HG03135 (cell line): Measurements from ENCODE around the gene TOPBP1.
"Not testable (repeated sequence)": the region's sequence is repeated elsewhere in the genome, so short reads cannot be mapped to it uniquely, and the experiment has no call there.

ENCODE experiments used
- ATAC-seq: cut with Tn5 transposase; IDR thresholded peaks from one replicate; pipeline ENCODE4 v1.9.1; 2021; ENCODE audit warnings: mild to moderate bottlenecking, moderate library complexity; ENCODE audit not compliant: unreplicated experiment

TOPBP1 gene

DNA sequence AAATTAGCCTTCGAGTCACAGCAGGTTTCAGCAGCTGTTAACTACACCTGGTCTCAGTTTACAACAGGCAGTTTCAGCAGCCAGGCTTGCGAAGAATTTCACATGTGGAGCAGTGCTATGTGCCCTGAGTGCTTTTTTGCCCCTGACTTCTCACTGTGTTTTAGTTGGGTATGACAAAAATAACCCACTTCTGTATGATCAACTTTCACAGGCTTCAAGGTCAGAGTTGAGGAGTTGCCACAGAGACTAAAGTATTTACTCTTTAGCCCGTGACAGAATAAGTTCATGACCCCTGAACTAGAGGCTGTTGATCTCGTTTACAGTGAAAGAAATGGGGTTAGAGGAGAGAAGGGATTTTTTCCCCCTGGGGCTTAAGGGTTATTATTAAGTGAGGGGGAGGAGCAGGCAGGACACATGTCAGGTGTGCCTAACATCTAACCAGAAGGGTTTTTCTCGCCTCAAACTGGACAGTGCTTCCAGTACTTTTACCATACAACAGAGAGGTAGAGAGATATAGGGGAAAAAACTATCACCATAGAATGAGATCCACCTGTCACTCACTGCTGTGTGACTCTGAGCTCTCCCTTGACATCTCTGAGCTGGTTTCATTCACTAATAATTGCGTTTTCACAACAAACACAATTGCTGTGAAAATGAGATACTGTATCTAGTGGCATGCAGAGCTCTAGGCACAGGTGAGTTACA lies 14.0 kb upstream of the TOPBP1 start:
- ATAC-seq: no peak

DNA sequence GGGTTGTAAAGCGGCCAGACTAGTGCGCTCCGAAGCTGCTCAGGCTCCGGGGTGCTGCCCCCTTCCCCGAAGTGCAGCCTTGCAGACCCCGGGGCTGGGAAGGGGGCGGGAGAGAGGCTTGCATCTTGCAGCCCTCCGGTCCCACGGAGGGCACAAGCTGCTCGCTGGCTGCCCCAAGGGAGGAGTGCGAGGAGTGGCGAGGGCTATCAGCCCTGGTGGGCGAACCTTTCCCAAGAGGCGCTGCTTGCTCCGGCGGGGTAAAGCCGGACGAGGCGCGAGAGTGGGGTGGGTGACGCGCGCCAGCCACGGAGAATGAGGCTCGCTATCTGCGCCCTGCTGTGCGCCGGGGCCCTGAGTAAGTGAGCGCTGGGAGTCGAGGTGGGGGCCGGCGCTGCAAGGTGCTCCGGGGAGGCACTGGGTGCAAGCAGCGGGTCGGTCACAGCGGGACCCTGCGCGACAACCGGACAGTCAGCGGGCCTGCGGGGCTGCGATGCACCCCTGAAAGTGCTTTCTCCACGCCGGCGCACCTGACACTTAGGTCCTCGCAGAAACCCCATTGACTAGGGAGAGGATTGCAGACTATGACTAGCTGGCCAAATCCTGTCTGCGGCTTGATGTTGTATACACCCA lies 12.7 kb upstream of the TOPBP1 start:
- no peak for ATAC-seq

DNA sequence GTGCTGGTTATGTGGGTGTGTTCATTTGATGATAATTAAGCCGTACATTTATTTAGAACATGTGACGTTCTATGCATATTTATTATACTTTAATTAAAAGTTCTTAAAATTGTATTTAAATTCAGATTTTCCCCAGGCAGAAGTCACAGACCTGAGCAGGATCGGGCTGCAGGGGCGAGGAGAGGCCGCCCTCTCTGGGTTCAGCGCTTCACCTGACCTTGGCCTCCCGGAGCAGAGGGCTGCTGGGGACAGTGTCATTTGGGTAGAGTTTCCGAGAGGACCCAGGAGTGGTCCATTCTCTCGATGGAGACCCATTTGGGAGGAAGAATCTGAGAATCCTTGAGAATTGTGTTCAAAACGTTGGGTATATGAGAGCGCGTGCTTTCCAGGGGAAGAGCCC lies 12.0 kb upstream of the TOPBP1 start:
- no peak for ATAC-seq

DNA sequence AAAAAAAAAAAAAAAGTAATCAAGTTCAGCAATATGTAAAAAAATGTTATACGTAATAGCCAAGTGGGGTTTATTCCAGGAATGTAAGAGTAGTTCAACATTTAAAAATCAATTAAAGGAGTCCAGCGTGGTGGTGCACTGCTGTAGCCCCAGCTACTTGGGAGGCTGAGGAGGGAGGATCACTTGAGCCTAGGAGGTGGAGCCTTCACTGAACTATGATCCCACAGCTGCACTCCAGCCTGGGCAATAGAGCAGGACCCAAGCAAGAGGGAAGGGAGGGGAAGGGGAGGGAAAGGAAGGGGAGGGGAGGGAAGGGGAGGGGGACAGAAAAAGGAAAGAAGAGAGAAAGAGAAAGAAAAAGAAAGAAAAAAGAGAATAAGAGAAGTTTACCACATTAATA lies 10.7 kb upstream of the TOPBP1 start:
- ATAC-seq: no peak

DNA sequence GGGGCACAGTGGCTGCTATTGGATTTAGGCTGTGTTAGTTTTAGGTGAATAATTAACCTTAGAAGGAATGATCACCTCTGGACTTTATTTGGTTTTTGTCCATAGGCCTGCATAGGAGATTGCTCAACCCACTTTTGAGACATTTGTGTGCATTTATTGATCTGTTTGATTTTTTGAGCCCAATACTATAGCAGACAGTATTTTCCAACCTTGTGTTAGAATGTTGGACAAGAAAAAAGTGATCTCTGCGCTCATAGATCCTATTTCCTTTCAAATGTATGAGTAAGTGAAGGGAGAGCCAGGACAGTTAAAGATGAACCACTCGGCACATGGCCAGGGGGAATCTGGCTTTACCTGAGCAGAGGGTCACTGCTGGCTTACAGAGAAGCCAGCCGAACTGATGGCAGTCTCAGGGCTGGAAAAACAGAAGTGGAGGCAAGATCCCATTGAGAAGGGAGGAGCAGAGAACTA lies 8.8 kb upstream of the TOPBP1 start:
- no peak for ATAC-seq

DNA sequence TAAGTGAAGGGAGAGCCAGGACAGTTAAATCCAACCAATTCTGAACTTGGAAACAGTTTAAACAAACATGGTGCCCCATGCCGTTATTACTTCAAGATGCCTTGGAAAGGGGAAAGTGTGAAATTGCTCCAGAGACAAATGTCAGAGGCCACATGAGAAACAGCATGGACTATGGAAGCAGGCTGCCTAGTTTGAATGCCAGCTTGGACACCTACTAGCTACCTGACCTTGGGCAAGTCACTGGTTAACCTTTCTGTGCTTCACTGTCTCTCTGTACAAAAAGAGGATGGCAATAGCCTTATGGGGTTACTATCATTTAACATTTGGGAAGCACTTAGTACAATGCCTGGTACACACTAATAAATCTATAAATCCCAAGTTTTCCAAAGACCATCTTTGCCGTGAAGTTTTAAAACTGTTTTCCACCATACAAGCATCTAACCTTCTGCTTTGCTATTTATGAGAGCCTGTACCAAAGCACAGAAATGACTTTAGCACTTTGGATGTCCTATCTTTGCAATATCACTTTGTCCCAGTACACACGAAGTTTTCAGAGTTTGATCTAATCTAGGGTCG lies 8.3 kb upstream of the TOPBP1 start:
- no peak for ATAC-seq

DNA sequence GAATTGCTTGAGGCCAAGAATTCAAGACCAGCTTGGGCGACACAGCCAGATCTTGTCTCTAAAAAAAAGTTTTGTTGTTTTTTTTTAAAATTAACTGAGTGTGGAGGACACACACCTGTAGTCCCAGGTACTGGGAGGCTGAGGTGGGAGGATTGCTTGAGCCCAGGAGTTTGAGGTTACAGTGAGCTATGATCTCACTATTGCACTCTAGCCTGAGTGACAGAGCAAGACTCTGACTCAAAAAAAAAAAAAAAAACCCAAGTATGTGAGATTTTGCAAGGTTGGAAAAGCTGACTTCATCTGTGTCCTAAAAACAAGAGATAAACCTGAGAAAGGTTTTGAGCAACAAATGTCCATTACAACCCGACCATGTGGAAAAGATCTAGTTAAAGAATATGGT lies 5.4 kb upstream of the TOPBP1 start:
- no peak for ATAC-seq

DNA sequence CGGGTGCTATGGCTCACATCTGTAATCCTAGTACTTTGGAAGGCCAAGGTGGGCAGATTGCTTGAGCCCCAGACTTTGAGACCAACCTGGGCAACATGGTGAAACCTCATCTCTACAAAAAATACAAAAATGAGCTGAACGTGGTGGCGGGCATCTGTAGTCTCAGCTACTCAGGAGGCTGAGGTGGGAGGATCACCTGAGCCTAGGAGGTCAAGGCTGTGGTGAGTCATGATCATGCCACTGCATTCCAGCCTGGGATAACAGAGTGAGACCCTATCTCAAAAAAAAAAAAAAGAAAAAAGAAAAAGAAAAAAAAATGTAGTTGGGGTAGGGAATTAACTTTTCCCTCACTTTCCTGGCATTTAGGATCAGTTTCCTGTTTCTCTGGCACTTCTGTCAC lies 3.4 kb upstream of the TOPBP1 start:
- not testable (repeated sequence) for ATAC-seq

DNA sequence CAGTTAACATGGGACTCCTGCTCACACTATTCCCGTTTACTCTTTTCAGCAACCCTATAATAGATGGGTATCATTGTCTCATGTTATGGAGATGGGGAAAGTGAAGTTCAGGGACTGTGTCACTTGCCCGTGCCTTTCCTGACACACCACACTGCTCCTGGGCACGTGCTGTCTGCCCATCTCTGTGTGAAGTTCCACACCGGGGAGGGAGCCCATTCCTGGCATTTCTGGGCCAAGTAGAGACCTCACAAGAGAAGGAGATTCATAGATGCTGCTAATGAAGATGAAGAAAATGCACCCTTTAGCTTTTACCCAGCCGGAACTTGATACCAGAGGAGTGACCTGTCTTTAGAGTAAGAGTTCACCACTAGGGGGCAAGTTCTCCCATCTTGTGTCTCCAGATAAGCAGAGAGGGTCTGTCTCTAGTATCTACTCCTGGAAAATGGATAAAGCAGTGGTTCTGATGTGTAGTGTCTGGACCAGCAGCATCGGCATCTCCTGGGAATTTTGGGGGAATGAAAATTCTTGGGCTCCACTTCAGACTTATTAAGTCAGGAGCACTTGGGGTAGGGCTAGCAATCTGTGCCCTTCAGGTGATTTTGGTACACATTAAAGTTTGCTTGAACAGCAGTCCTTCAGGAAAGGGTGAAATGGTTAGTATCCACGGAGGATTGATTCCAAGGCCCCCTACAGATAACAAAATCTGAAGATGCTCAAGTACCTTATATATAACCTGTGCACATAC lies 2.0 kb upstream of the TOPBP1 start:
- ATAC-seq: no peak

DNA sequence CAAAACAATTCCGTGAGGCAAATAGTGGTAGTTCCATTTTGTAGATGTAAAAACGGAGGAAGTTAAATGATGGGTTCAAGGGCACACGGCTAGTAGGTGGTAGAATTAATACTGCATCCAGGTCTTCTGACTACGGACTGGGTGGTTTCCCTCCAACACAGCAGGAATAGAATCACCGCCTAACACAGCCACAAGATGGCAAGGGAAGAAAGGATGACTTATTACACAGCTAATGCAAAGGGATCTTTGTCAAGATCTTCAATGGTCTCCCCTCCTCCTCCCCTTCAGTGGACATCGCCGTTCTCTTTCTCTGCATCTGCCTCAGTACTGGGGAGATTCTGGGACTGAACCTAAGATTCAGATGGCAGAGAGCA lies 524 bp upstream of the TOPBP1 start:
- peak; percentile 37 for ATAC-seq

DNA sequence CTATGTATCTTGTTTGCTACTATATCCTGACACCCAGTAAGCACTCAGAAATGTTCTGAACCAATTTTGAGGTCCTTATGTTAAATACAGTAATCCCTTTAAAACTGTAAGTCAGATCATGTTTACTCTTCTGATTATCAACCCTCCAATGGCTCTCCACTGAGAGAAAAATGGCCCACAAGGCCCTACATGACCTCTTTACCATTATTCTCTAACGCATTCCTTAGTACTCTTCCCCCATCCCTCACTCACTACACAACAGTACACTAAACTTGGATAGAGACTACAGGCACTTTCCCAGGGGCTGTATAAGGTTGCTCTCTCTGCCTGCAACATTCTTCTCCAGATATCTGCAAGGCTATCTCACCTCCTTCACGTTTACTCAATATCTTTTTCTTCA lies 1.9 kb downstream of the TOPBP1 start:
- no peak for ATAC-seq

DNA sequence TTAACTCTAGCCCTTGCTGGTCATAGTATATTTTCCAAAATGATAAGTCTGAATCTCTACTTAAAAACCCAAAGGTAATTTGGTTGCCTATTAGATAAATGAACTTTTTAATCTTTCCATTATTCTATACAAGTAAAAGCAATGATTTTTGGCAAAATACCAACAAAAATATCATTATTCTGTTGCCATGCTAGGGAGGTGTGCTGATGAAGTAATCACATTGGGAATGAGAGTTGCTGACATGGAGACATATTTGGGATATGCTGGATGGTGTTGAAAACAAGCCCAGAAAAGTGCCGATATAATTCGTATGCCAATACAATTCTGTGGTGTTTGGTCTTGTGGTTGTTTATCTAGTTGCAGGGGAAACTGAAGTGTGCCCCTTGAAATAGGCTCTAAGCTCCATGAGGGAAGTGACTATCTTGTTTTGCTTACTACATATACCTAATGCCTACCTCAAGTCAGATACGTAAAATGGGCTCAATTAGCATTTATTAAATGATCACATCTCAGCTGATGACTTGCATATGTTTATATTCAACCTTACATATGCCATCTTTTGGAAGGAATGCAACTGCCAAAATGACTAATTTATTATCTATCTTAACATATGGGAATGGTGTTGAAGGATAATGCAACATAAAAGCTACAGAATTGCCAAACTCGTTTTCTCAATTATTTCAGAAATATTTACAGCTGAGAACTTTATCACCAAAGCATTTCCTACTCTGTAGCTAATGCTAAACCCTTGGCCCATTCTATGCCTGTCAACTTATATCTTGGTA lies 5.8 kb downstream of the TOPBP1 start:
- no peak for ATAC-seq

DNA sequence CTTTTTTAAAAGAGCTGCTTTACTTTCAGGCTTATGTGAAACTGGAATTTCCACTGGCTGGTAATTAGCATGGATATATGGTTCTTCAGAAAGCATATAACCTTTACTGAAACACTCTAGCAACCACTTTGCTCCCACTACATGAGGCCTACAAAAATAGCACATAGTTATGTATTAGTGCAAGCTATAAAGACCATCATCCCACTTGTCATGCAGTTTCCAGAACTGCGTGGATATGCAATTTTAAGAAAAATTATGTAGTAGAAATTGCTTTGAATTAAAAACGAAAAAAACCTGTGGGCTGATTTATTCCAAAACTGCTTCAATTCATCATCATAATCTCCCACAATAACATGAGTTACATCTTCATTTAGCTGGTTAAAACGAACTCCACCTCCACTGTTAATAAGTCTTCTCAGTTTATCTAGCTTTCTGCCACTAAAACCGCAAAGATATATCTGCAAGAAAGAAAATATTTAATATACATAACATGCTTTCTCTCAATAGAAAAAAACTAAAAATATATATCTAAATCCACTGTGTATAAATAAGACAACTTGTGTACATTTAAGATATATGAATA lies 12.2 kb downstream of the TOPBP1 start:
- no peak for ATAC-seq

DNA sequence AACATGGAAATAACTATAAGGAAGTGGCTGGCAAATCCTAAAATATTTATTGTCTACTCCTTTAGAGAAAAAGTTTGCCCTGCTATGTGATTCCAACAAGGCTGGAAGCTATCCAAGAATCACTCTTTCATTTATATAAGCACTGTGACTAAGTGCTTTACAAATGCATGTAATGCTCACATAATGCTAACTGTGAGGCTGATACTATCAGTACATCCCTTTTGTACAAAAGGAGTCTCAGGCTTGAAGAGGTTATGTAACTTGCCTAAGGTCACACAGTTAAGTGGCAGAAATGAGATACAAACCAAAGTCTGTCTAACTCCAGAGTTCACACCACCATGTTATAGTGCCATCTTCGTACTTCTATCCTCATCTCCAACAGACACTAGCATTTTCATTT lies 17.0 kb downstream of the TOPBP1 start:
- no peak for ATAC-seq

DNA sequence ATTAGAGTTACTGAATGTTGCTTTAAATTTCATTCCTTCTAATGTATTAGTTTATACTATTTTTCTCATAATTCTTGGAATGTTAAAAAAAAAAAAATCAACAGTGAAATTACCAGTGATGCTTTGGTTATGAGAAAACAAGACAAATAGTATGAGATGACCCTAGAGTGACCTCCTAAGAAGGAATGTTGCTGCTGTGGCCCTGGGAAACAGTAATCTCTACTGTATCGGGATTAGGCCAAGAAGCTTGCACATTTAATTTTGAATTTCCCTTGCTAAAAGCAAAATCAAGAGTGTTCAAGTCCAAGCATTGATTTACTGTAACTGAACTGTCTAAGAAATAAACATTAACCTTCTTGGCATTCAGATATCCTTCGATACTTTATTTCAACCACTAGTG lies 18.1 kb downstream of the TOPBP1 start:
- ATAC-seq: no peak

DNA sequence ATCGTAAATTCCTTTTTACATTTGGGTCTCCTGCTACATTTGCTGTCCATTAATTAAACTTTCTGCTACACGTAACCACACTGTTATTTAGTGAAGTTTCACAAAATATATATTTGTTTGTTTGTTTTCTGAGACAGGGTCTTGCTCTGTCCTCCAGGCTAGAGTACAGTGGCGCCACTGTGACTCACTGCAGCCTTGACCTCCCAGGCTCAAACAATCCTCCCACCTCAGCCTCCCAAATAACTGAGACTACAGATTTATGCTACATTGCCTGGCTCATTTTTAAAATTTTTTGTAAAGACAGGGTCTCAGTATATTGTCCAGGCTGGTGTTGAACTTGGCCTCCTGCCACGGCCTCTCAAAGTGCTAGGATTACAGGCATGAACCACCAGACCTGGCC lies 20.5 kb downstream of the TOPBP1 start:
- ATAC-seq: no peak

DNA sequence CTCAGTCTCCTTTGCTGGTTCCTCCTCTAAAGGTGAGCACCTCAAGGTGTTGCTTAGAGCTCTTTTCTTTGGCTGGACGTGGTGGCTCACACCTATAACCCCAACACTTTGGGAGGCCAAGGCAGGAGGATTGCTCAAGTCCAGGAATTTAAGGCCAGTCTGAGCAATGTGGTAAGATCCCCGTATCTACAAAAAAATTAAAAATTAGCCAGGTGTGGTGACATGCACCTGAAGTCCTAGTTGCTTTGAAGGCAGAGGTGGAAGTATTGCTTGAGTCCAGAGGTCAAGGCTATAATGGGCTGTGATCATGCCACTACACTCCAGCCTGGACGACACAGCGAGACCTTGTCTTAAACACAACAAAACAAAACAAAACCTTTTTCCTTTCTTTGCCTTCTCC lies 28.3 kb downstream of the TOPBP1 start:
- no peak for ATAC-seq

DNA sequence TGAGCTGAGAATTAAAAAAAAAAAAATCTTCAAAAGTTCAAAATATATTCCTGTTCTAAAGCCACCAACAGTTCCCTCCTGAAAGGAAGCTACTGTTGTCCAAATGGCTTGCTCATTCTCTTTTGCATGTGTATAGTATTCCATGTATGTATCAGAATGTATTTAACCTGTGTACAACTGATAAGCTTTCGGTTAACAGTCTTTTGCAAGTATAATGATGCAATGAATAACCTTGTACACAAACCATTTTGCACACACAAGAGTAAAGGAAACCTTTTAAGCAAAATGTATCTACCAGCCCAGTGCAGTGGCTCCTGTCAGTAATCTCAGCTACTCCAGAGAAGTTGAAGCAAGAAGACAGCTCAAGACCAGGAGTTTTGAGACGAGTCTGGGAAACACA lies 32.6 kb downstream of the TOPBP1 start:
- ATAC-seq: no peak

DNA sequence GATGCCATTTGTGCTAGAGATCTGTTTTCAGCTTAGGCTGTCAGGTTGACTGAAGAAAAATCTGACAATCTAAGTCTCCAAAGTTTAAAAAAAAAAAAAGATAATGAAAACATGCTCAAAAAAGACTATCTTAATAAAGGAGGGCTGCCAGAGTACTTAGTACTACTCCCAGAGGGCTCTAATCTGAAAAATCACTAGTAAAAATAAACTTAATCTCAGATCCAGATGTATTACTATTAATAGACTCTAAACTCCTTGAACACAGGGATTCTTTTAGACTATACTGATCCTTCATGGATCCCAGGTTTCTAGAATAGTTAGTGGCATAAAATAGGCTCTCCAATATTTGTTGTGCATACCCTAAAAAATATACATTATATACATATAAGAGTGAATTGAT lies 34.0 kb downstream of the TOPBP1 start:
- ATAC-seq: no peak

DNA sequence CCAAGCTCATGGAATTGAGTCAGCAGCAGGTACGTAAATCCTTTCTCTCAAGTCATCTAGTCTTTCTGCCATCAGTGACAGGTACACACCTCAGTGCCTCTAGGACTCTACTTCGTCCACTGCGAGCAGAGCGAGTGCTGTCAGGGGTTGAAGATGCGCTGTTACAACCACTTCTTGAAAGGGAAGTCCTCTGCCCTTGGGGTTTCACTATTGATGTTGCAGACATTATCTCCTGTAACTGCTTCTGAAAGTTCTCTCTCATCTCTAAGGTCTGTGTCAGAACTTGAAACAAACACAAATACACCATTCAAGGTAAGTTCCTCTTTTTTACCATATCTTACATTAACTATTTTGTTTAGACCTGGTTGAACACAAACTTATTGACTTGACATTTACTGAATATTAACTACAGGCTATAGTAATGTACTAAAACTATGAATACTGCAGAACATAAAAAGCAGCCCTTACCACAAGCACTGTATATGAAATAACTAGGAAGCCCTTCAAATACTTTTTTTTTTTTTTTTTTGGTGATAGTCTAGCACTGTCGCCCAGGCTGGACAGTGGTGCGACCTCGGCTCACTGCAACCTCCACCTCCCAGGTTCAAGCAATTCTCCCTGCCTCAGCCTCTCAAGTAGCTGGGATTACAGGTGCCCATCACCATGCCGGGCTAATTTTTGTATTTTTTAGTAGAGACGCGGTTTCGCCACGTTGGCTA lies 41.5 kb downstream of the TOPBP1 start:
- ATAC-seq: peak; percentile 99
